K562 (cell line): Measurements from ENCODE around the gene ZDHHC1.

Experiments used
- ESRRA ChIP-seq: fragments of 450-650 bp; IDR thresholded peaks from 2 replicates; pipeline ENCODE4 v1.6.1; 2014; ENCODE audit warnings: low read depth, mild to moderate bottlenecking, moderate library complexity, borderline replicate concordance
- POLR2A ChIP-seq: fragments of 450-650 bp; conservative IDR thresholded peaks from 2 replicates; pipeline ENCODE4 v1.6.1; 2016
- RAD21 ChIP-seq, 2 experiments: fragments of 250-450 bp in 1 of 2; fragments of 450-650 bp in 1 of 2; sonication (Bioruptor Pico) in 1 of 2; formaldehyde crosslinking in 1 of 2; IDR thresholded peaks in 1 of 2; conservative IDR thresholded peaks in 1 of 2; 2 replicates each; pipeline versions ENCODE4 v1.4.0 to v1.8.0; 2020 to 2022; ENCODE audit warnings: mild to moderate bottlenecking in 2 of 2, moderate library complexity in 1 of 2
- RBM15 ChIP-seq: fragments of 200-400 bp; formaldehyde crosslinking; IDR thresholded peaks from 2 replicates; pipeline ENCODE4 v1.6.1; 2018; ENCODE audit warnings: mild to moderate bottlenecking, low read length, moderate library complexity; ENCODE audit not compliant: insufficient read depth
- ZBTB17 ChIP-seq: fragments of 450-650 bp; formaldehyde crosslinking; IDR thresholded peaks from 2 replicates; pipeline ENCODE4 v1.4.0; 2020; ENCODE audit warnings: mild to moderate bottlenecking
- ZNF143 ChIP-seq: sonication (generic); formaldehyde crosslinking; IDR thresholded peaks from 2 replicates; pipeline ENCODE4 v1.9.0; 2022; ENCODE audit warnings: mild to moderate bottlenecking, missing genetic modification reagents

- no peak for TF ChIP-seq RBM15
- no peak for TF ChIP-seq RAD21 (CRISPR knock-in tag; conservative IDR thresholded peaks at IDR 0.05 in 1 of 2, IDR thresholded peaks at IDR 0.05 in 1 of 2)
- TF ChIP-seq ESRRA: no peak
- TF ChIP-seq ZNF143 (CRISPR knock-in tag): no peak
- no peak for TF ChIP-seq POLR2A
- TF ChIP-seq ZBTB17 (CRISPR knock-in tag): no peak
These were observed 43.9 kb upstream of the ZDHHC1 start for GRCh38 chr16:67460168-67460567.
